ENCODE results near the gene ATF7IP.

ATF7IP gene

GRCh38 chr12:14482886-14483285 lies 117.4 kb downstream of the ATF7IP start:
- no peak for DNase-seq

DNA sequence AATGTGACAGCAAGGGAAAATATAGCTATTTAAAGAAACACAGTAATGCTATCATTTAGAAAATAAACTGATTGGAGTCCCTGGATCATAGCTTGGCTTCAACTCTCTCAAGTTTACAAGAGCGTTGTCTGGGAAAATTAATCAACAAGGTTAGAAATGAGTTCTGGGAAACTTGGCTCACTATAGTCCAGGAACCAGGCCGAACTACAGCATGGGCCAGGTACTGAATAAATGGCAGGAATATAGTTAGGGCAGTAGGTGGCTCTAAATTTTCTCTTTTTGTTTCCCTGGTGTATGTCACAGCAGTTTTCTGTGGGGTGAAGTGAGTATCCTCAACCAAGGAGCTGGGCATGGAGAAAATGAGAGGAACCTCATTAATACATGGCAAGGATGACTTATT lies 129.8 kb downstream of the ATF7IP start:
- no peak for DNase-seq

GRCh38 chr12:14505626-14506596 lies 140.4 kb downstream of the ATF7IP start:
- no peak for DNase-seq

DNA sequence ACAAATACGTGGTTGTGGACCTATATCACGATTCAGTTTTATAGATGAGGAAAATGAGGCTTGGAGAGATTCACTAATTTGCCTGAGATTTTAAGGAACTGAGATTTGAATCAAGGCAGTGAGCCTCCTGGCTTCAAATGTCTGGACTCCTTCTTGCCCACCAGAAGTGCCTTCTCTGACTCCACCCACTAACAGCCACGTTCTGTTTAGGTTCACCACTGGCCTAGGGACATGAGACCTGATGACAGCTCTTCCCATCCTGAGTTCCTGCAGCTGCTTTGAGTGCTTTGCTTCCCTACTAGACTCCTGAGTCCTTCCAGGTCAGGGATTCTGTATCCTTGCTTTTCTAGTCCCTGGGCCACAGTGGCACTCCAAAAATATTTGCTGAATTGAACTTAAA lies 145.1 kb downstream of the ATF7IP start:
- no peak for DNase-seq

DNA sequence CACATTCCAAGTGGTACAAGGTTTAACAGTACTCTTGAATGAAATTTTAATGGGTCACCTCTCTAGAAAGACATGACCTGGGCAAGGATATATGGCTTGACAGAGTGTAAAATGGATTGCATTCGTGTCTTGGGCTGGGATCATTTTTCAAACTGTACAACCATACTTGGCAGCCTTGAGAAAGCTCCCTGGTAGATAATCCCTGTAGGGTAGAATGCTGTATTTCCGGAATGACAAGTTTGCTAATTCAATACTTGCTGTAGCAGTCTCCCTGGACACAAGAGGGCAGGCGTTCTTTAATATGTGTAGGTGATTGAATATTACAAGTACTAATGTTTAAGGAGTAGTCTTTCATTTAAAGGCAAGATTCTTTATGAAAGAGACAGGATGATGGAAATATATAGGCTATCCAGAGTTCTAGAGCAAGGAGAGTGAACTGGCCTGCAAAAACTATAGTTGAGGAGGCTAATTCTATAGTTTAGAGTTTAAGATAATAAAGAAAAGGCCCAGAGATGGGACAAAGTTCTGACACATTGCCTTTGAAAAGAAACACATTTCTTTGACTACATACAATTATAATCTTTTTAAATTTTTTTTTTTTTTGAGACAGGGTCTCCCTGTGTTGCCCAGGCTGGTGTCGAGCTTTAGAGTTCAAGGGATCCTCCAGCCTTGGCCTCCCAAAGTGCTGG lies 148.8 kb downstream of the ATF7IP start:
- DNase-seq, result no peak

- no peak for DNase-seq
Measured at GRCh38 chr12:14514946-14515345, 149.5 kb downstream of the ATF7IP start.

DNA sequence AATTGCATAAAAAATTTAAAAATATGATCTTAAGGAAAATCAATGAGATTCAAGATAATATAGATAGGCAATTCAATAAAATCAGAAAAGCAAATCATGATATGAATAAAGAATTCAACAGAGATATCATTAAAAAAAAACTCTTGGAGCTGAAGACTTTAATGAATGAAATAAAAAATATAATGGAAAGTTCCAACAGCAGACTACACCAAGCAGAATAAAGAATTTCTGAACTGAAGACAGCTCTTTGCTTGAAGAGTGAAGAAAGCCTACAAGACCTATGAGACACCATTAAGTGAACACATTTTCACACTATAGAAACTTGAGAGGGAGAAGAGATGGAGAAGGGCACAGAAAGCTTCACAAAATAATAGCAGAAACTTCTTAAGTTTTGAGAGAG lies 156.3 kb downstream of the ATF7IP start:
- no peak for DNase-seq

DNA sequence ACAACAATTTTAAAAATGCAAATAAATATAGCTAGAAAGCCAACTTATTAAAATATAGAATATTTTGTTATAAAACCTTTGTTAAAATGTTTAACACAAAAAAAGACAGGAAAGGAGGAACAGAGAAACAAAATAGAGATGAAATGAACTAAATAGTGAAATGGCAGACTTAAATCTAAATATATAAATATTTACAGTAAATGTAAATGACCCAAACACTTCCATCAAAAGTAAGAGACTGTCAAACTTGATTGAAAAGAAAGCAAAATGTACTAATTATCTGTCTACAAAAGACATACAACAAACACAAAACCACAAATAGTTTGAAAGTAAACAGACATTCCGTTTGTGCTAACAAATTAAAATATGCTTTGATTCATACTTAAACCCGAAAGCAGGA lies 160.5 kb downstream of the ATF7IP start:
- DNase-seq, result no peak

DNA sequence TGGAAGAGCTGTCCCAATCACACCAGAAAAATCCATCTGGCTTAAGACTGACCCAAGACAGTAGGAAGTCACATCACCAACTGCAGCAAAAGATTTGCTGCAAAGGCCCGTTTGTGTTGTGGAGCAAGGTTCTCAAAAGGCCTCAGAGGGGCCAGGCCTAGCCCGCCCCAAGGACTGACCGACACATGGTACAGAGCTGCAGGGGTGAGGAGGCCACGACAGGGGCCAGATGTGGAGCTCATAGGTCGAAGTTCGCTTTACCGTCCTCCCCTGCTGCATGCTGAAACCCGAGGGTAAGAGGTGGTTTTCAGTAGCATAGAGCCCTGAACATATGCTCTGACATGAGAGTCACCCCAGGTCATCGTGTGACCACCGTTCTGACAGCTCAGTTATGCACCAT lies 166.7 kb downstream of the ATF7IP start:
- no peak for DNase-seq

DNA sequence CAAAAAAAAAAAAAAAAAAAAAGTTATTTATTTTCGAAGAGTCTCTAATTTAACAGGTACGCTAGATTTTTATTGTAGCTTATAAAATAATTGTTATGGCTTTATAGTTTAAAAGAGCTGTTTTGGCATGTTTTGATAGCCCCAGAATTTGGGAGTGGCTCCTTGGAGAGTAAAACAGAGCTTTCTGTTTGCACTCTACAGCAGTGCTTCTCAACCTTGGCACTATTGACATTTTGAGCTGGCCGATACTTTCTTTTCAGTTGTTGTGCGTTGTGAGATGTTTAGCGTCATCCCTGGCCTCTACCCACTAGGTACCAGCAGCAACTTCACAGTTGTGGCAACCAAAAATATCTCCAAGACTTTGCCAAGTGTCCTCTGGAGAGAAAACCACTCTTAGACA lies 171.6 kb downstream of the ATF7IP start:
- DNase-seq, result no peak

DNA sequence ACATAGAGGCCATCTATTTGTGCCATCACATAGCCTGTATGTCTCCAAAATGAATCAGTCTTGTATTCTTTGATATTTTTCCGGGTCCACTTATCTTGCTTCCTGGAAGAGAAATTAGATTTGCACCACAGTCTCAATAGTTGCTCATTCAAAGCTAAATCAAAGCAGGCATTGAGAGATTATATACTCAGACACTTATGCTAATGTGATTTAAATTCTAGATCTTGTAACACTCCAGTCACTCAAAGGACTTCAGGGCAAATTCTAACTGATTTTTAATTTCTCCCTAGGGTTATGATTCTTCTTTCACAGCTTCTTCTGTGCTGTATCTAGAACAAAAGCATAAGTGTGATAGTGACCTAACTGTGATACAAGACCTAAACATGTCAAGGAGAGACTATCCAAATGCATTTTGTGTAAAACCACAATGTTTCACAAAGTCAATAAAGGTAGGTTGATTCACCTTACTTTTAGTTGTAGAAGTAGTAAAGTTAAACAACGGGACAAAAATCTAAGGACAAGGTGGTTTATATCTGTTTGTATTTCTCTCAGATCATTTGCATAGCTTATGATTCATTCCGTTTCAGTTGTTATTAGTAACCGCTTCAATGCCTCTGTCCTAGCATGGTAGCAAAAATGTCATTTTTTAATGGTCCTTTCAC lies 175.4 kb downstream of the ATF7IP start:
- no peak for DNase-seq

DNA sequence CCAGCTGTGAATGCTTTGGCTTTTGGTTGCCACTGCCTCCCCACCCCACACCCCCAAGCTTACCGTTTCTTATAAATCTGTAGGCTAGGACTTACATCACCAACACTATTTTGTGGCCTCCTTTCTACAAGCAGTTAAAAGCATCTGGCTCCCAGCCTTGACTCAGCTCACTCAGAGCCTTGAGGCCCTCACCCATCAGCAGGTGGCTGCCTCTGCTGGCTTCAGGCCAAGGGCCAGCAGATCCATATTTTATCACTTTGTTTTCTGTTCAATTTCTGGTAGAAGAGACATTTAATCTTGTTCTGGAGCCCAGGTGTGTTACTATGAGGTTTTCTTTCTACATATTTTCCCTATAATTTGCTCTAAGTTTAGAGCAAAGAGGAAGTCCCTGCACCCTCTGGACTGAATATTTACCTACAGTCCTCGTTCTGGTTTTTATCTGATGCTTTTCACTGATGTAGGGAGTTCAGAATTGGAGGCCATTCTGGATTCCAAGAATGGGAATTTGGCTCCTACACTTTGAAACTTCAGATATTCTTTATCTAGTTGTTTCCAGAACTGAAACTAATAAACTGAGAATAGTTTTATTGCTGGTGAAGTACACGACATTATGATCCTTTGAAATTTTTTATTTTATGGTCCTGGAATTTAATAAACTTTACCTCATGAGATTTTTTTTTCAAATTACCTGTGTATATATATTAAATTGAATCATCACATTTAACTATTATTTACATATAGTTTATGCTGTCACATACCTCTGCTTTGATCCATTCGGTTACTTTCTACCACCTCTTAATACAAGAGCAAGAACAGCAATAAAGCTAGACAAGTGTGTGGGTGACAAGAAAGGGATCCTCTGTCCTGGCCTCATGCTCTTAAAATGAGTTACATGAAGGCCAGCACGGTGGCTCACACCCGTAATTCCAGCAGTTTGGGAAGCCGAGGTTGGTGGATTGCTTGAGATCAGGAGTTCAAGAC lies 180.0 kb downstream of the ATF7IP start:
- no peak for DNase-seq

DNA sequence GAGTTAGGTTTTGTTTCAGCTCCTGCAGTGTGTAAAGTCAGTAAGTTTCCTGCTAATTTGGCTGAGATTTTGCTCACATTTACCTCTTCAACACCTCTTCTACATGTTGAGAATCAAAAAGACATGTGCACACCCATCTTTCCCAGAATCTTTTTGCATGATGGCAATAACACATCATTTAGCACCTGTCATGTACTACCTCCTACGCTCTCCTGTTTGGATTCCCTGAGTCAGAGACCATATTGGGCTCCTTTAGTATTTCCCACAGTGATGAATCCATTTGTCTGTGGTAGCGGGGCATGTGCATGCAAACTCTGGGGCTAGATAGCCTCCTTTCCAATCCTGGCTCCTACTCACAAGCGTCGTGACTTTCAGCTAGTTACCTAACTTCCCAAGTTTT lies 182.1 kb downstream of the ATF7IP start:
- no peak for DNase-seq

GRCh38 chr12:14548609-14549008 lies 183.1 kb downstream of the ATF7IP start:
- no peak for DNase-seq

Data from activated CD8-positive, alpha-beta memory T cell treated with anti-CD3 and anti-CD28 coated beads, Interleukin-2, amount 50 U/mL, for 4 hours (primary cell).